HG02798 (cell line): ENCODE results near the gene PAK1.

Source experiments
- ATAC-seq: cut with Tn5 transposase; IDR thresholded peaks from one replicate; pipeline ENCODE4 v1.9.1; 2021; ENCODE audit warnings: mild to moderate bottlenecking; ENCODE audit not compliant: unreplicated experiment, poor library complexity

The PAK1 gene

GRCh38 chr11:77284476-77285468, 189.1 kb downstream of the PAK1 start:
- ATAC-seq, result no peak

GRCh38 chr11:77283101-77283500, 190.8 kb downstream of the PAK1 start:
- ATAC-seq, result no peak

GRCh38 chr11:77278595-77279506, 195.0 kb downstream of the PAK1 start:
- ATAC-seq, result no peak

GRCh38 chr11:77276271-77276670, 197.6 kb downstream of the PAK1 start:
- ATAC-seq, result no peak
